WI38 (cell line): ENCODE measurements around the gene CRTAC1.

Experiments
- H3K4me3 ChIP-seq: 2 replicates; pipeline ENCODE4 v1.5.1; 2011; ENCODE audit warnings: low read depth, mild to moderate bottlenecking, control low read depth, low read length
- TF ChIP-seq, protein P1 (sequence below): IDR thresholded peaks from 2 replicates; pipeline ENCODE4 v1.5.1; 2012; ENCODE audit warnings: low read depth, mild to moderate bottlenecking, control low read depth, low read length

Gene CRTAC1

DNA sequence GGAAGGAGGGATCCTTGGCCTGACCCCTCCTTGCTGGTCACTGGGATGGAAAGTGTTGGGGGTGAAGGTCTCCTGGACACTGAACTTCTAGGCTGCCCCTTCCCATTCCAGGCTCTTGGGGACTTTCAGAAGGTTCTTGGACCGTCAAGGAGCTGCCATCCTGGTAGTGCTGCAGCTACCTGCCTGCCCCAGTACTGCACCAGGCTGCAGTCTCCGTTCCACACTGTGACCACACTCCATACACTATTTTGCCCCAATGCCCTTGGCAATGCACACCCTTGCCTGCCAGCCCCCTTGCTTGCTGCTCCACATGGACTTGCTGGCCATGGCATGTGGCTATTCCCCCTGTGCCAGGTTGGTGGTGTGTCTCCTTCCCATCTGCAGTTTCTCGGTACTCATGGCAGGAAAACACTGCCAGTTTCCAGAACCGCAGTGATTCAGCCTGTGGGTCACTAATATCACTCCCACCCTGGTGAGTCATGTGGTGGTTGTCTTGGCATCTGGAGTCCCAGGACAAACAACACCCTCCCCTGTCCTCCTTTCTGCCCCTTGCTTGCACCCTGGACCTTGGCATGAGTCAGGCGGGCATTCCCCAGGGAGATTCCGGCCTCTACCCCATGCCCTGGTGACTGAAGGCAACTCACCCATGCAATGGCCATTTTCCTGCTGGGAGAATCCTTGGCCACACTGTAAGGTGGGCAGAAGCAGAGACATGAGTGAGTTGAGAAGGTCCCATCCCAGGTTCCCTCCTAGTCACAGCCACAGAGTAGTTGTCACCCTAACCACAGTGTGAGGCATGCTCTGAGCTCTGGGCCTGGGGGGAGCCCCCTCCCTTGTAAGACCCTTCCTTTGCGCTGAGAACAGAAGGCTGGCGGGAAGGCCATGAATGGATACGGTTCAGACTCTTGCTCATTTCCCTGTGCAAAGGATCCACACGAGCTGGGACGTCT is 148.0 kb downstream of the CRTAC1 start:
- TF ChIP-seq, protein P1, sequence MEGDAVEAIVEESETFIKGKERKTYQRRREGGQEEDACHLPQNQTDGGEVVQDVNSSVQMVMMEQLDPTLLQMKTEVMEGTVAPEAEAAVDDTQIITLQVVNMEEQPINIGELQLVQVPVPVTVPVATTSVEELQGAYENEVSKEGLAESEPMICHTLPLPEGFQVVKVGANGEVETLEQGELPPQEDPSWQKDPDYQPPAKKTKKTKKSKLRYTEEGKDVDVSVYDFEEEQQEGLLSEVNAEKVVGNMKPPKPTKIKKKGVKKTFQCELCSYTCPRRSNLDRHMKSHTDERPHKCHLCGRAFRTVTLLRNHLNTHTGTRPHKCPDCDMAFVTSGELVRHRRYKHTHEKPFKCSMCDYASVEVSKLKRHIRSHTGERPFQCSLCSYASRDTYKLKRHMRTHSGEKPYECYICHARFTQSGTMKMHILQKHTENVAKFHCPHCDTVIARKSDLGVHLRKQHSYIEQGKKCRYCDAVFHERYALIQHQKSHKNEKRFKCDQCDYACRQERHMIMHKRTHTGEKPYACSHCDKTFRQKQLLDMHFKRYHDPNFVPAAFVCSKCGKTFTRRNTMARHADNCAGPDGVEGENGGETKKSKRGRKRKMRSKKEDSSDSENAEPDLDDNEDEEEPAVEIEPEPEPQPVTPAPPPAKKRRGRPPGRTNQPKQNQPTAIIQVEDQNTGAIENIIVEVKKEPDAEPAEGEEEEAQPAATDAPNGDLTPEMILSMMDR = no peak
- no peak overlapping the region for H3K4me3 ChIP-seq

DNA sequence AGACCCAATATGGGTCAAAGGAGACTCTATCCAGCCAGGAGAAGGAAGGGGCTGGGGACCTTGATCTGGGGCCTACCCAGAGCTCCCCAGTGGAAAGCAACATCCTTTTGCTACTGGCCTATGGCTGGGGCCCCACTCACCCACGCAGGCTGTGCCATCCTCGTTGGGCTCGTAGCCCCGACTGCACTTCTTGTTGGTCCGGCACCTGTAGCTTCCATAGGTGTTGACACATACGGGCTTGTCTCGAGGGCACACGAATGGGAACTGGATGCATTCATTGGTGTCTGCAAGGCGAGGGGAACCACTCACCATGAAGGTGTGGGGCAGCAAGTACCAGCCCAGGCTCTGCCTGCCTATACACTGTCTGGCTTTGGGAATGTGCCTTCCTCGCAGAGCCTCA is 150.3 kb downstream of the CRTAC1 start:
- H3K4me3 ChIP-seq = no peak overlapping the region
- TF ChIP-seq, protein P1 = no peak

DNA sequence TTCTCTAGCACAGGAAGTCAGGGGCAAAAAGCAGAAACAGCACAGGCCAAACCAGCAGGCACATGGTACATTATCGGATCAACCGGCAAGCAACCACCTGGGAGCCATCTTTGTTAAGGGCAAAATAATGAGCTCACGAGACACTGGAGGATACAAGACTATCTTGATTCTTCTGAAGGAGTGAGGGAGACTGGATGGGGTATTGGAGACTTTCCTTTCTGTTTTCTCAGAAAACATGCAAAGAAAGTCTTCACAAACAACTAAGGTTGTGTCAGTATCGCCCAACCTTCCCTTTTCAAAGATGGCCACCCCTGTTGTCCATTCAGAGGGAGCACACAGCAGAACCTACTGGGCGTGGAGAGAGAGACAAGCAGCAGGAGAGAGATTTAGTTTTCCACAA is 151.2 kb downstream of the CRTAC1 start:
- TF ChIP-seq, protein P1 = no peak
- no peak overlapping the region for H3K4me3 ChIP-seq

DNA sequence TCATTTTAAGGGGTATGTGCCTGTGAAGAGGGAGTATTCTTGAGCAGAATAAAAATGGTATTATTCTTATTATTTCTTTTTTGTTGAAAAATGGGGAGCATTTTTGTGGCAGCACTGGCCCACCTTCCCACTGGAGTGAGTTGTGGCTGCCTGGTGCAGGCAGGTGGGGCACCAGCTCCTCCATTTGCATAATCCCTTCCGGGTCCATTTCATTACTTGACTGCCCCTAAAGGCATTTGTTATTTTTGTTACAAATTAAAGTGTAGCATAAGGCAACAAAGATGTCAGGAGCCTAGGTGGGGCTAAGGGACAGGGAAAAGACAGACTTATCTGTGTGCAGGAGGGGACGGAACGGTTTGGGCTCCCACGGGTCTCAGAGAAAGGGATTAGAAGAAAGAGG is 154.0 kb downstream of the CRTAC1 start:
- TF ChIP-seq, protein P1 = no peak
- no peak overlapping the region for H3K4me3 ChIP-seq

DNA sequence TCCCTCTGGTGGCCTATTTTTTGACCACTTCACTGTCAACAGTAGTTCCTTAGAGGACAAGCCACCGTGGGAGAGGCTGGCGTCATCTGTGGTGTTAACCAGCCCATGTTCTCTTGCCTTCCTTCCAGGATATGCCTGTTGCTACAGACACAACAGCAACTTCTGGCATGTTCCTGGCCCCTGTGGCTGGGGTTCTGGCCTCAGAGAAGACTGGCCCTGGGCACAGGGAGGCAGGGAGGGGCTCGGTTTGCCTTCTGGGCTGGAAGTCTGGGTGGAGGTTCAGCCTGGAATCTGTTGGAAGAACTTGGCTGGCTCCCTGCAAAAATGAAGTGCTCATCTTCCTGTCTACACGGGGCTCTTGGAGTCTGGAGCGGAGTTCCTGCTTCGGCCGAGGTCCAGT is 155.0 kb downstream of the CRTAC1 start:
- H3K4me3 ChIP-seq = no peak overlapping the region
- TF ChIP-seq, protein P1 = no peak

DNA sequence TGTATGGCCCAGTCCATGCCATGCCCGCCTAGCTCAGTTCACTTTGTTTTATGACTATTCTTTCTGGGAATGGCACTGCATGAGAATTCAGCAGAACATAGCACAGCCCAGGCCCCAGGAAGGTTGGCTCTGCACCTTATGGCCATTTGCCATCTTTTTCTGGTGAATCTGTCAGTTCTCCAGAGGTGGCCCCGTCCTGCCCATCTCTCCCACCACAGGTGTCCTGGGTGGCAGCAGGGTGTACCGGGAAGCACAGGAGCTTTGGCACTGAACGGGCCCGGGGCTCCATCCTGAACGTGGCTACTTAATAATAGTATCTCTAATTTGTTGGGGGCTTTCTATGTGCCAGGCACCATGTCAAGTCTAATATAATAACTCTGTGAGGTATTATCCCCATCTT is 156.1 kb downstream of the CRTAC1 start:
- no peak overlapping the region for H3K4me3 ChIP-seq
- TF ChIP-seq, protein P1 = no peak

DNA sequence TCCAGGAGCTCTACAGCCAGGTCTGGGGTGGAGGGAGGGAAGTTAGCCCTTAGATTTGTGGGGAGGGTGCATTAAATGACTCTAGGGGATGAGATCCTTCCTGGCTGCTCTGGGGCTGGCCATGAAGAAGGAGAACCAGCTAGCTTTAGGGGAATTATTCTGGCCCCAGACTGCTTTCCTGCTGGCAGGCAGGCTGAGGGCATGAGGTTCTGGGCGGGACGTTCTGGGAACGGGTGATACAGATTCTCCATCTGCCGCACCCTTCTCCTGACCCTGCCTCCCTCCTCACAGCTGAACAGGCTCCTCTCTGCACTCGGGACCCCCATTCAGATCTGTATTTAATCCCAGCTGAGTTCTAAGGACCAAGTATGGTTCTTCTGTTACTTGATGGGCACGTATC is 156.9 kb downstream of the CRTAC1 start:
- no peak overlapping the region for H3K4me3 ChIP-seq
- TF ChIP-seq, protein P1 = no peak
